Measurements from ENCODE around the gene EFCAB11. TPM values are rescaled to one million over a fixed set of nuclear protein-coding genes. Genes with fewer than 3 reads are reported as not detected.

The EFCAB11 gene
- total RNA-seq, 1 experiment from 2014 or later, result 36.2 TPM

DNA sequence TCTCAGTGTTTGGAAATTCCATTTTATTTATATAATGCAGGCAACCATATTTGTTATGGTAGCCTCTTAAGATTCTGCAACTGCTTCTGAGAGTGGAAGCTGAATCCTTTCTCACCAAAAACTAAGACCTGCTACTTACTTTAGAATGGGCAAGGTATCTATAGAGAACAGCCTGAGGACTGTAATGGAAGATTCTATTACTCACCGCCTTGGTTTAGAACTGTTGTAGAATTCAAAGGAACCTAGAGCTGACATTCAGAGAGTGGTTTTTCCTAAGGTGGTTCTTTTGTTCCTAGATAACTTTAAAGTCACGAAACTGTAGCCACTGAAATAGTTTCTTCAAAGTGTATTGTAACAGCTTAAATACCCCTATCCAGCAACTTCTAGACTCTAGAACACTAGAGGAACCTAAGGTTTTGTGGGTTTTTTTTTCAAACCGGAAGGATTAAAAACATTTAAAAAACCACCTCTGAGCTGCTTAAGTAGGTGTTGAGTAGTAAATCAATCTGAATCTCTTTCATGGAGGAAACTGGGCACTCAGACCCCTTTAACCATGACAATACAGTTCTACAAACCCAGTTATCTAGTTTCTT lies 5.4 kb upstream of the EFCAB11 start:
- H3K4me3 Mint-ChIP-seq (ENCODE audit: unreplicated experiment), result no peak overlapping the region
- H3K27me3 Mint-ChIP-seq (ENCODE audit: insufficient read depth, unreplicated experiment), result no peaks in the 10 kb centered on the region
- H3K36me3 Mint-ChIP-seq (ENCODE audit: insufficient read depth, unreplicated experiment), result peaks cover 36% of the 10 kb centered on the region
- intact Hi-C loops (cut with micrococcal nuclease; ENCODE audit: unreplicated experiment), result no loop called here
- H3K9me3 Mint-ChIP-seq (ENCODE audit: unreplicated experiment), result no peaks in the 10 kb centered on the region
- Histone ChIP-seq H3K27me3 (replicated peaks; ENCODE audit: control insufficient read depth, insufficient read depth, low read length) (no peaks in the 10 kb centered on the region), H3K4me3 (ENCODE audit: low read depth, low read length) (no peak overlapping the region), H3K9me3 (no peaks in the 10 kb centered on the region), H3K36me3 (ENCODE audit: control insufficient read depth, insufficient read depth, low read length) (peaks cover 8% of the 10 kb centered on the region), H3K4me1 (peaks cover 13% of the 10 kb centered on the region)
- ChIA-PET POLR2A (no interaction called here), CTCF (interaction anchor here (2.6 kb wide), 1 partner anchor 13 kb away, joined by 6 read pairs; no protein-coding TSS in a partner anchor)
- peaks cover 20% of the 10 kb centered on the region for H3K4me1 Mint-ChIP-seq (ENCODE audit: low read depth, unreplicated experiment)
- DNase-seq, result no peak
- no peak overlapping the region for H3K27ac Mint-ChIP-seq (ENCODE audit: unreplicated experiment)
- BruUV-seq (replicated peaks), result no TSS peak
- no peak for TF ChIP-seq CTCF (IDR thresholded peaks at IDR 0.05; ENCODE audit: insufficient read depth in 1 of 2, low read depth in 1 of 2, low read length in 1 of 2, severe bottlenecking in 1 of 2, unreplicated experiment in 1 of 2)

- POLR2A ChIA-PET, result no interaction called here
- Mint-ChIP-seq H3K36me3 (ENCODE audit: insufficient read depth, unreplicated experiment) (peaks cover 43% of the 10 kb centered on the region), H3K9me3 (ENCODE audit: unreplicated experiment) (no peaks in the 10 kb centered on the region), H3K27ac (ENCODE audit: unreplicated experiment) (no peak overlapping the region), H3K27me3 (ENCODE audit: insufficient read depth, unreplicated experiment) (no peaks in the 10 kb centered on the region), H3K4me1 (ENCODE audit: low read depth, unreplicated experiment) (peaks cover 20% of the 10 kb centered on the region), H3K4me3 (ENCODE audit: unreplicated experiment) (no peak overlapping the region)
- Histone ChIP-seq H3K4me1 (peaks cover 13% of the 10 kb centered on the region), H3K36me3 (ENCODE audit: control insufficient read depth, insufficient read depth, low read length) (peaks cover 7% of the 10 kb centered on the region), H3K4me3 (ENCODE audit: low read depth, low read length) (no peak overlapping the region), H3K27me3 (replicated peaks; ENCODE audit: control insufficient read depth, insufficient read depth, low read length) (no peaks in the 10 kb centered on the region), H3K9me3 (no peaks in the 10 kb centered on the region)
- intact Hi-C loops (cut with micrococcal nuclease; ENCODE audit: unreplicated experiment), result no loop called here
- BruUV-seq (replicated peaks), result no TSS peak
- CTCF ChIA-PET, result interaction anchor here (0.6 to 2.6 kb wide), 2 partner anchors 14 to 277 kb away, joined by 4 to 6 read pairs; no protein-coding TSS in a partner anchor
- no peak for DNase-seq
- TF ChIP-seq CTCF (IDR thresholded peaks at IDR 0.05; ENCODE audit: insufficient read depth in 1 of 2, low read depth in 1 of 2, low read length in 1 of 2, severe bottlenecking in 1 of 2, unreplicated experiment in 1 of 2), result no peak
These were observed 4.4 kb upstream of the EFCAB11 start for GRCh38 chr14:89958966-89959365.

DNA sequence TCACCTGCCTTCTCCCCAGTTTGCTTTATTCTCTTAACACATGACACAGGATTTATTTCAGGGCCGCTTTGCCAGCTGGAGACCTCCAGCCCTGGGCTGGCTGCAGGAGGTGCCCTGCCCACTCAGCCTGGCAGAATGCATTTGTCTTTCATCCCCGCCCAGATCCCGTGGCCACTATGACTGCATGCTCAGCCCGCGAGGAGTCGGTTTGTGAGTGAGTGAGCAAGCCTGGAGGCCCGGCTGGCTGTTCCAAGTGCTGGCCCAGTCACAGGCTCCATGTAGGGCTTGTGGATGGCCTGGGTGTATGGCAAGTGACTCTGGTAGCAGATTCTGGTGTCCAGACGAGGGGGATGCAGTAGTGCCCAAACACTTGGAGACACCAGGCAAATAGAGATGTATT lies 3.3 kb upstream of the EFCAB11 start:
- H3K36me3 Mint-ChIP-seq (ENCODE audit: insufficient read depth, unreplicated experiment), result peaks cover 33% of the 10 kb centered on the region
- intact Hi-C loops (cut with micrococcal nuclease; ENCODE audit: unreplicated experiment), result no loop called here
- CTCF ChIA-PET, result interaction anchor here (0.5 kb wide), 1 partner anchor 325 kb away, joined by 3 read pairs; no protein-coding TSS in a partner anchor
- POLR2A ChIA-PET, result no interaction called here
- H3K4me1 Mint-ChIP-seq (ENCODE audit: low read depth, unreplicated experiment), result peaks cover 25% of the 10 kb centered on the region
- H3K27ac Mint-ChIP-seq (ENCODE audit: unreplicated experiment), result no peak overlapping the region
- H3K9me3 Mint-ChIP-seq (ENCODE audit: unreplicated experiment), result no peaks in the 10 kb centered on the region
- H3K27me3 Mint-ChIP-seq (ENCODE audit: insufficient read depth, unreplicated experiment), result no peaks in the 10 kb centered on the region
- no peak for TF ChIP-seq CTCF (IDR thresholded peaks at IDR 0.05; ENCODE audit: insufficient read depth in 1 of 2, low read depth in 1 of 2, low read length in 1 of 2, severe bottlenecking in 1 of 2, unreplicated experiment in 1 of 2)
- H3K4me3 Mint-ChIP-seq (ENCODE audit: unreplicated experiment), result peak overlapping the region; percentile 93
- no peak for DNase-seq
- Histone ChIP-seq H3K36me3 (ENCODE audit: control insufficient read depth, insufficient read depth, low read length) (peaks cover 7% of the 10 kb centered on the region), H3K27me3 (replicated peaks; ENCODE audit: control insufficient read depth, insufficient read depth, low read length) (no peaks in the 10 kb centered on the region), H3K4me1 (peaks cover 13% of the 10 kb centered on the region), H3K9me3 (no peaks in the 10 kb centered on the region), H3K4me3 (ENCODE audit: low read depth, low read length) (no peak overlapping the region)
- BruUV-seq (replicated peaks), result no TSS peak
